Activated T-helper 1 cell treated with Interleukin-2 at 50 U/mL for 16 hours (primary cell): ENCODE data around the gene TBCC.

Source experiments
- DNase-seq: peaks from one replicate; pipeline ENCODE4 v3.0.0-alpha.2; 2020; ENCODE audit warnings: low read depth

The TBCC gene

DNA sequence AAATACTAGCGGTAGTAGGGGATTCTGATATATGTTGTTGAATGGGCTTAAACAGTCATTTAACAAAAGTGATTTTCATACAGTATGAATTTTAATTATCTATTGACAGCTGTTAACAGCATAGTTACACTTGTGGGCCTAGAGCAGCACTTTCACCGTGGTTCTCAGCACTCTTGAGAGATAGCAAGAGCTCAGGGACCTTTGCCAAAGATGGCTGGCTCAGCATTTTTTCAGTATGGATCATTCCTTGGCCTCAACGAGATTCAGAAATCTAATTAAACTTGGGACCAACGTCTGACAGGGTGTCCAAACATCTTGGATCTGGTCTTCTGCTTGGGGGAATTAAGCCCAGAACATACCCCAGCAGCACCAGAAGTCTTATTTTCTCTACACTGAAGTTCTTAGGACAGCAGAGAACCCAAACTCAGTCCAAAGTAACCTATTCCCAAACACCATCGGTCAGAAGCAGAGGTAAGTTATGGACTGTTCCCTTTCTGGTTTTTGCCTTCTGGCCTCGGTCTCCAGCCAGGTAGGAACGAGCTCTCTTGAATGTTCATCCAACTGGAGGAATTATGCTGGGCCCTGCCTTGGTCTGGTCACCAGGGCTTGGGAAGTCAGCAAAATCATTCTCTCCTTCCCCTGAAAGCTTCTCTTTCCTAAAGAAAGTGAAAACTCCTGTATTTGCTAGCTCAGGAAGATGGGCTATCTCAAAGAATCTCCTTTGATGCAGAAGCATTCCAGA, 49.2 kb downstream of the TBCC start:
- DNase-seq = no peak

- no peak for DNase-seq
Measured at GRCh38 chr6:42694586-42694985, 51.3 kb downstream of the TBCC start.
